ENCODE measurements around the gene PDSS2.

The PDSS2 gene

DNA sequence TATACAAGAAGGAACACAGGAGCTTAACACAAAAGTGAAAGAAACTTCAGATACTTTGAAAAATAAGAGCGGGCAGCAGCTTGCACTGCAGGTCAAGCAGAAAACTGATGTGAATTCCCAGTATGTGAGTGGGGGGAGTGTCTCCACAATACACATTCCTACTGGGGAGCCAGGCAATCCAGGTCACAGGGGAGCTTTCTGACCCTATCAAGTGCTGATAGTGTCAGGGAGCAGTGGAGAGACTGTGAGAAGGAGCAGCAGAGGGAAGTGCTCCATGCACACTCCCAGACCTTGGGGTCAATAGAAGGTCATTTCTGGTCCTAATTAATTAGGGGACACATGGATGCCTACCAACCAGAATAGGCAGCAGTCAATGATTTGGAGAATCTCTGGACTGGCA, 59.4 kb downstream of the PDSS2 start:
- Histone ChIP-seq H3K14ac (ENCODE audit: low read length) (no peak overlapping the region), H3K4me2 (ENCODE audit: low read length) (no peak overlapping the region), H3K23ac (ENCODE audit: low read length) (no peak overlapping the region), H3K4ac (ENCODE audit: low read depth, low read length) (no peak overlapping the region), H3K4me1 (ENCODE audit: control insufficient read depth in 1 of 2, insufficient read depth in 2 of 2, low read length in 2 of 2) (no peaks in the 10 kb centered on the region), H2BK5ac (ENCODE audit: low read depth, low read length, poor library complexity) (no peak overlapping the region), H3K27ac (ENCODE audit: low read depth, low read length) (no peak overlapping the region), H3K79me1 (ENCODE audit: low read length) (no peaks in the 10 kb centered on the region), H4K91ac (ENCODE audit: low read depth, low read length) (no peak overlapping the region), H2BK120ac (ENCODE audit: insufficient read depth, low read length, poor library complexity) (no peak overlapping the region), H3K4me3 (ENCODE audit: low read depth, low read length) (no peak overlapping the region), H4K8ac (ENCODE audit: low read depth, low read length) (no peak overlapping the region), H2BK12ac (ENCODE audit: low read length) (no peak overlapping the region), H3K36me3 (ENCODE audit: control insufficient read depth in 1 of 2, insufficient read depth in 2 of 2, low read length in 2 of 2) (no peaks in the 10 kb centered on the region), H4K12ac (ENCODE audit: low read depth, low read length) (no peak overlapping the region), H2AFZ (ENCODE audit: insufficient read depth, low read length, poor library complexity) (no peak overlapping the region), H3K27me3 (ENCODE audit: insufficient read depth, low read length) (no peaks in the 10 kb centered on the region), H3K18ac (ENCODE audit: low read length) (no peak overlapping the region), H3K9me3 (ENCODE audit: insufficient read depth, low read depth, low read length) (peaks cover 2% of the 10 kb centered on the region), H3K79me2 (ENCODE audit: control insufficient read depth, insufficient read depth, low read length, poor library complexity) (no peaks in the 10 kb centered on the region), H3K9ac (ENCODE audit: low read length) (no peak overlapping the region), H2AK5ac (ENCODE audit: low read length) (no peak overlapping the region)
- WGBS (ENCODE audit: extremely low coverage, insufficient coverage, insufficient read length): no CpG with 5 or more reads among the region's 1 CpG
- no peak for DNase-seq

DNA sequence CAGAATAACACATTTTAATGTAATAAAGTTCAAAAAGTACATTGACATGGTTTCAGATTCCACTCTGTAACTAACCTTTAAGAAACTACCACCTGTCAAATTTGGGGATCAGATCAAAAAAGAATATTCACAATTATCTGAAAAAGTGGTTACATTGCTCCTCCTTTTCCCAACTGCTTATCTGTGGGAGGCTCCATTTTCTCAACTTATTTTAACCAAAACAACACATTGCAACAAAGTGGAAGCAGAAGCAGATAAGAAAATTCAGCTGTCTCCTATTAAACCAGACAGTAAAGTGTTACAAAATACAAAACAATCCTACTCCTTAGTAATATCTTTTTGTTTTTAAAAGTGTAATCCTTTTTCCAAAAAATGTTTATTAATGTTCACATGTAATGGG, 61.4 kb downstream of the PDSS2 start:
- H2BK5ac ChIP-seq (ENCODE audit: low read depth, low read length, poor library complexity): no peak overlapping the region
- H3K36me3 ChIP-seq (ENCODE audit: control insufficient read depth in 1 of 2, insufficient read depth in 2 of 2, low read length in 2 of 2): no peaks in the 10 kb centered on the region
- H3K27me3 ChIP-seq (ENCODE audit: insufficient read depth, low read length): no peaks in the 10 kb centered on the region
- no peak overlapping the region for H3K4me2 ChIP-seq (ENCODE audit: low read length)
- H4K91ac ChIP-seq (ENCODE audit: low read depth, low read length): no peak overlapping the region
- H4K8ac ChIP-seq (ENCODE audit: low read depth, low read length): no peak overlapping the region
- H2AFZ ChIP-seq (ENCODE audit: insufficient read depth, low read length, poor library complexity): no peak overlapping the region
- no peak overlapping the region for H2AK5ac ChIP-seq (ENCODE audit: low read length)
- H3K4ac ChIP-seq (ENCODE audit: low read depth, low read length): no peak overlapping the region
- H3K9ac ChIP-seq (ENCODE audit: low read length): no peak overlapping the region
- no peak overlapping the region for H3K18ac ChIP-seq (ENCODE audit: low read length)
- no peak overlapping the region for H3K23ac ChIP-seq (ENCODE audit: low read length)
- H3K9me3 ChIP-seq (ENCODE audit: insufficient read depth, low read depth, low read length): no peaks in the 10 kb centered on the region
- no peak overlapping the region for H2BK12ac ChIP-seq (ENCODE audit: low read length)
- no peak overlapping the region for H3K27ac ChIP-seq (ENCODE audit: low read depth, low read length)
- no peak overlapping the region for H3K14ac ChIP-seq (ENCODE audit: low read length)
- no peaks in the 10 kb centered on the region for H3K79me2 ChIP-seq (ENCODE audit: control insufficient read depth, insufficient read depth, low read length, poor library complexity)
- no peak for DNase-seq
- no peak overlapping the region for H3K4me3 ChIP-seq (ENCODE audit: low read depth, low read length)
- no peaks in the 10 kb centered on the region for H3K79me1 ChIP-seq (ENCODE audit: low read length)
- no peak overlapping the region for H4K12ac ChIP-seq (ENCODE audit: low read depth, low read length)
- H3K4me1 ChIP-seq (ENCODE audit: control insufficient read depth in 1 of 2, insufficient read depth in 2 of 2, low read length in 2 of 2): no peaks in the 10 kb centered on the region
- no peak overlapping the region for H2BK120ac ChIP-seq (ENCODE audit: insufficient read depth, low read length, poor library complexity)

DNA sequence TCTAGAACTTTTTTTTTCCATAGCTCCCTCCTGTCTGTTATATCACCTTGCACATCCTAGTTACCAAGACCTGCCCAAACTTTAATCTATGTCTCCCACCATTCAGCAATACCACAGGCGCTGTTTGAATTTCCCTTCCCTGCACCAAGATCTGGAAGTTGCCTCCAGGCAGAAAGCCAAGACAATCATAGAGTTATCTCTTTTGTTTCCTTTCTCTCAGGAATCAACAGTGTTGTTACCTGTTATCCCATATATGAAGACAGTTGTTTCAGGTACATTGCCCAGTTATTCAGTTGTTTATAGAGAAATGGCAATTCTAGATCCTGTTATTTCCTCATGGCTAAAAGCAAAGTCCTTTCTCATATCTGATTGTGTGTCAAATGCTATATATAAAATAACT, 63.2 kb downstream of the PDSS2 start:
- H3K4me3 ChIP-seq (ENCODE audit: low read depth, low read length): no peak overlapping the region
- H3K4ac ChIP-seq (ENCODE audit: low read depth, low read length): no peak overlapping the region
- no CpG with 5 or more reads among the region's 1 CpG for WGBS (ENCODE audit: extremely low coverage, insufficient coverage, insufficient read length)
- H3K14ac ChIP-seq (ENCODE audit: low read length): no peak overlapping the region
- H3K9ac ChIP-seq (ENCODE audit: low read length): no peak overlapping the region
- no peak for DNase-seq
- no peak overlapping the region for H4K91ac ChIP-seq (ENCODE audit: low read depth, low read length)
- H3K27me3 ChIP-seq (ENCODE audit: insufficient read depth, low read length): no peaks in the 10 kb centered on the region
- H3K9me3 ChIP-seq (ENCODE audit: insufficient read depth, low read depth, low read length): no peaks in the 10 kb centered on the region
- no peak overlapping the region for H3K23ac ChIP-seq (ENCODE audit: low read length)
- no peaks in the 10 kb centered on the region for H3K79me1 ChIP-seq (ENCODE audit: low read length)
- no peak overlapping the region for H2AFZ ChIP-seq (ENCODE audit: insufficient read depth, low read length, poor library complexity)
- no peak overlapping the region for H2AK5ac ChIP-seq (ENCODE audit: low read length)
- no peak overlapping the region for H2BK12ac ChIP-seq (ENCODE audit: low read length)
- no peak overlapping the region for H3K18ac ChIP-seq (ENCODE audit: low read length)
- H3K36me3 ChIP-seq (ENCODE audit: control insufficient read depth in 1 of 2, insufficient read depth in 2 of 2, low read length in 2 of 2): no peaks in the 10 kb centered on the region
- no peak overlapping the region for H4K12ac ChIP-seq (ENCODE audit: low read depth, low read length)
- H2BK120ac ChIP-seq (ENCODE audit: insufficient read depth, low read length, poor library complexity): no peak overlapping the region
- no peak overlapping the region for H3K4me2 ChIP-seq (ENCODE audit: low read length)
- H3K4me1 ChIP-seq (ENCODE audit: control insufficient read depth in 1 of 2, insufficient read depth in 2 of 2, low read length in 2 of 2): no peaks in the 10 kb centered on the region
- no peak overlapping the region for H4K8ac ChIP-seq (ENCODE audit: low read depth, low read length)
- no peaks in the 10 kb centered on the region for H3K79me2 ChIP-seq (ENCODE audit: control insufficient read depth, insufficient read depth, low read length, poor library complexity)
- no peak overlapping the region for H2BK5ac ChIP-seq (ENCODE audit: low read depth, low read length, poor library complexity)
- H3K27ac ChIP-seq (ENCODE audit: low read depth, low read length): no peak overlapping the region

DNA sequence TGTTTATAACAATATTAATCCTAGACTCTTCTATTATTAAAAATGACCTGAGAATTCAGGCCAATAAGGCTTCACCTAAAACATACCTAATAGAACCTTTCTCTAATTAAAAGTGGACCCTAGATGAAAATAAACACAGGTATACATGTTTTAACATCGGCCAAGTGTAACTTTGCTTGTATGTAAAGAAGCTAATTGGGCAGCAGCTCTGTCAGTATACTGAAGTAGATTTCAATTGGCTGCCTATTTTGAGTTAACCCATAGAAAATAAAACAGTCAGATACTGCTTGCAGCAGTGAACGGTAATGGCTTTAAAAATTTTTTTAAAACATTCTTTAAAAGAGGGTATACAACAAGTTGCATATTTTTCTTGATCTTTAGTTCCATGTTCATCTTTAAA, 67.3 kb downstream of the PDSS2 start:
- Histone ChIP-seq H3K27me3 (ENCODE audit: insufficient read depth, low read length) (no peaks in the 10 kb centered on the region), H2BK120ac (ENCODE audit: insufficient read depth, low read length, poor library complexity) (no peak overlapping the region), H4K12ac (ENCODE audit: low read depth, low read length) (no peak overlapping the region), H3K14ac (ENCODE audit: low read length) (no peak overlapping the region), H2AK5ac (ENCODE audit: low read length) (no peak overlapping the region), H3K79me2 (ENCODE audit: control insufficient read depth, insufficient read depth, low read length, poor library complexity) (no peaks in the 10 kb centered on the region), H3K36me3 (ENCODE audit: control insufficient read depth in 1 of 2, insufficient read depth in 2 of 2, low read length in 2 of 2) (no peaks in the 10 kb centered on the region), H3K18ac (ENCODE audit: low read length) (no peak overlapping the region), H3K79me1 (ENCODE audit: low read length) (no peaks in the 10 kb centered on the region), H3K4ac (ENCODE audit: low read depth, low read length) (no peak overlapping the region), H4K91ac (ENCODE audit: low read depth, low read length) (no peak overlapping the region), H2BK12ac (ENCODE audit: low read length) (no peak overlapping the region), H3K23ac (ENCODE audit: low read length) (no peak overlapping the region), H3K27ac (ENCODE audit: low read depth, low read length) (no peak overlapping the region), H3K9me3 (ENCODE audit: insufficient read depth, low read depth, low read length) (no peaks in the 10 kb centered on the region), H3K4me2 (ENCODE audit: low read length) (no peak overlapping the region), H2BK5ac (ENCODE audit: low read depth, low read length, poor library complexity) (no peak overlapping the region), H3K4me3 (ENCODE audit: low read depth, low read length) (no peak overlapping the region), H3K4me1 (ENCODE audit: control insufficient read depth in 1 of 2, insufficient read depth in 2 of 2, low read length in 2 of 2) (no peaks in the 10 kb centered on the region), H3K9ac (ENCODE audit: low read length) (no peak overlapping the region), H4K8ac (ENCODE audit: low read depth, low read length) (no peak overlapping the region), H2AFZ (ENCODE audit: insufficient read depth, low read length, poor library complexity) (no peak overlapping the region)
- no peak for DNase-seq
- WGBS (ENCODE audit: extremely low coverage, insufficient coverage, insufficient read length): no CpG with 5 or more reads among the region's 2 CpGs
